EL (cell line): Measurements from ENCODE around the gene IL7R.
A peak's percentile ranks its signal among the peaks of the same experiment; 100 is the strongest.

Experiments
- DNase-seq: peaks from one replicate; pipeline ENCODE4 v3.0.0-alpha.2; 2016

The IL7R gene, protein sequence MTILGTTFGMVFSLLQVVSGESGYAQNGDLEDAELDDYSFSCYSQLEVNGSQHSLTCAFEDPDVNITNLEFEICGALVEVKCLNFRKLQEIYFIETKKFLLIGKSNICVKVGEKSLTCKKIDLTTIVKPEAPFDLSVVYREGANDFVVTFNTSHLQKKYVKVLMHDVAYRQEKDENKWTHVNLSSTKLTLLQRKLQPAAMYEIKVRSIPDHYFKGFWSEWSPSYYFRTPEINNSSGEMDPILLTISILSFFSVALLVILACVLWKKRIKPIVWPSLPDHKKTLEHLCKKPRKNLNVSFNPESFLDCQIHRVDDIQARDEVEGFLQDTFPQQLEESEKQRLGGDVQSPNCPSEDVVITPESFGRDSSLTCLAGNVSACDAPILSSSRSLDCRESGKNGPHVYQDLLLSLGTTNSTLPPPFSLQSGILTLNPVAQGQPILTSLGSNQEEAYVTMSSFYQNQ

GRCh38 chr5:35856765-35857351 is at the start of gene IL7R:
IL7R (plus strand) TSS chr5:35856891; CDS start chr5:35856978, 87 bp downstream.
- peak; percentile 76 for DNase-seq

DNA sequence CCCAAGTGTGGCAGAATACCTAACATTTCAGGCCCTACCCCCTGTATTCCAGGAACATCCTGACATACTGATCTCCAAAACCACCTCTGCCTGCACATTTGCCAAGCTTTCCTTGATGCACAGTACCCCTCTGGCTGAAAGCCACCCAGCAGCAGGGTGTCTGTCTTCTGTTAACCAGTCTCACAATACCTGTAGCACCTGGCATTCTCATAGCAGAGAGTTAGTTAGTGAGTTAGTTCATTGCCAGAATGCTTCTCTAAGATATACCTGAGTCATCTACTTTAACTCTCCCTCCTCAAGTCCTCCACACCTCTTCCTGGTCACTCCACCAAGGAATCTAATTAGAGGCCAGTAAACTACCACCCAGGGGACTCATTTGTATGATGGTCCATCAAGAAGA is 46.1 kb upstream of the IL7R start:
- DNase-seq, result no peak

GRCh38 chr5:35811108-35811741 is 45.5 kb upstream of the IL7R start:
- peak; percentile 70 for DNase-seq

GRCh38 chr5:35813521-35813920 is 43.2 kb upstream of the IL7R start:
- DNase-seq, result peak; percentile 26

- DNase-seq, result peak; percentile 49
Observed at GRCh38 chr5:35815089-35815936, 41.4 kb upstream of the IL7R start.

DNA sequence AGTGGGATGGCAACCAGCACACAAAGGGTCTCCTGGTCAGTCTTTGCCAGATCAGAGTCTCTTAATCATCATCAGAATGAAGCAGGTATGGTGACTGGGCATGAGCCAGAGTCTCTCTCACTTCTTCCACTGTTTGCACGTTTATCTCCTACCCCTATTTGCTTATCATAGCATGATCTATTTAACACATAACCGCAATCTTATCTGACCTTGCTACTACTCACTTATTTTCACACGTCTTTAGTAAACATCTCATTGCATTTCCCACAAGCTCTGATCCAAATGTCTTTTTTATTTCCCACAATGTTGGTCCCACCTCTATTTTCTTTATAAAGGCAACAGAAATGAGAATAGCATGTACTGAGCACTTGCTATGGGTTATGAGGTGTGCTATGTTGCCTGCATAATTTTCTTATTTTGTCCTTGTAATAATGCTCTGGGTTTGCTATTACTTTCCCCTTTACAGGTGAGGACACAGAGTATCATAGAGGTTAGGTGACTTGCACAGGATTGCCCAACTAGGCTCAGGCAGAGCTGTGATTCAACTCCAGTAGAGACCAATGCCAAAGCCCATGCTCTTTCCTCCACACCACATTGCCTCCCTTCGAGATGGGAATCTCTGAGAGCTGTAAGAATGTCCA is 39.7 kb upstream of the IL7R start:
- no peak for DNase-seq

- no peak for DNase-seq
Observed at GRCh38 chr5:35819026-35819425, 37.7 kb upstream of the IL7R start.

DNA sequence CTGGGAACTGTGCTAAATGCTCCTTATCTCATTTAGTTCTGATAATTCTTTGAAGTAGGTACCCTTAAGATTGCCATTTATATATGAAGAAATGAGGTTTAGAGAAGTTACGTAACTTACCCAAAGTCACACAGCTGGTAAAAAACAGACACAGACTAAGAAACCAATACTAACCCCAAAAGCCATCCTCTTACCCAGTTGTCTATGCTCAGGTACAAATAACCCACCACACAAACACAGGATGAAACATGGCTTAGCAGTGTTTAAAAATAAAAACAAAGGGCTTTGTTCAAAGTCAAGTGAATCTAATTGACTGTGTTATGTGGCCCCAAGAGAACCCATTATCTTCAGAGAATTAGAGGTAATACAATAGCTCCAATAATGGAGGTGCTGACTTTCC is 37.0 kb upstream of the IL7R start:
- no peak for DNase-seq

GRCh38 chr5:35820735-35821134 is 36.0 kb upstream of the IL7R start:
- DNase-seq, result no peak

DNA sequence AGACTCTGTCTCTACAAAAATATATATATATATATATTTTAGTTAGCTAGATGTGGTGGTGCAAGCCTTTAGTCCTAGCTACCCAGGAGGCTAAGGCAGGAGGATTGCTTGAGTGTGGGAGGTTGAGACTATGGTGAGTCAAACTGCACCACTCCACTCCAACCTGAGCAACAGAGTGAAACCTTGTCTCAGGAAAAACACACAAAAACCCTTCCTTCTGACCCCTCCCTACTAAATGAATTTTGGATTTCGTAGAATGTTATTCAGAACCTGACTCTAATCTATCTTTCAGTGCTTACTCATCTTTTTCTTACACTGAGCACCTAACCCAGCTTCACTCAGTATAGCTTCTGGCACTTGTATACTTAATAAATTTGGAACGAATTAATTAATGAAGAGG is 35.2 kb upstream of the IL7R start:
- DNase-seq, result no peak

GRCh38 chr5:35822511-35822910 is 34.2 kb upstream of the IL7R start:
- DNase-seq, result no peak

- no peak for DNase-seq
Observed at GRCh38 chr5:35823347-35824098, 33.2 kb upstream of the IL7R start.

DNA sequence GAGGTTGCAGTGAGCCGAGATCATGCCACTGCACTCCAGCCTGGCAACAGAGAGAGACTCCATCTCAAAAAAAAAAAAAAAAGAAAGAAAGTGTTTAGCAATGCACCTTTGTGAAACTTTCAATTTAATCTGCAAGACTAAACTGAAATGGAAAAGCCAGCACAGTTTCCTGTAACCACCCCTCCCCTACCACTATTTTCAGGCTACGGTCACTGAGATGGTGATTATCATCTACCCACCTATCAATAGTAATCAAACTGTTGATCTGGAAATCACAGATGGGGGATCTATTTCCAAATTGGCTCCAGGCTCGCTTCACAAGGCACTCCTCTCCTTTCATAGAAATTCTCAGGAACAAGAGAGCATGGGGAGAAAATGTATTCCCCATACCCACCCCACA is 30.6 kb upstream of the IL7R start:
- no peak for DNase-seq

DNA sequence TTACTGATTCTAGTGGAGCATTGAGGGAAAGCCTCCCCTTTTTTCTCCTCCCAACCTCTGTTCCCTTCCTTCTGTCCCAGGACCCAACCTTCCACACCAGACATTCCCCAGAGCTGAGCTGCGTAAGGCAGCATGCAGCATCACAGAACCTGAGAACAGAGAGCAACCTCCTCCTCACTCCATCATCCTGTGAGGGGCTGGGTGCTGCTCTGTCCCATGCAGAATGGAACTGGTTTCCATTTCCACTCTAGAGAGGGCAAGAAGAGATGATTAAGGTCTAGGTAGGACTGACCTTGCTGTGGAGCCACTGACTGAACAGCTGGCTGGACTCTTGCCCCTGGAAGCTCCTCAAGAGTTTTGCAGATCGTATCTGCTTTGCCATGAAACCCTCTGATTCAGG is 30.1 kb upstream of the IL7R start:
- no peak for DNase-seq

- DNase-seq, result no peak
Observed at GRCh38 chr5:35828082-35828598, 28.6 kb upstream of the IL7R start.

DNA sequence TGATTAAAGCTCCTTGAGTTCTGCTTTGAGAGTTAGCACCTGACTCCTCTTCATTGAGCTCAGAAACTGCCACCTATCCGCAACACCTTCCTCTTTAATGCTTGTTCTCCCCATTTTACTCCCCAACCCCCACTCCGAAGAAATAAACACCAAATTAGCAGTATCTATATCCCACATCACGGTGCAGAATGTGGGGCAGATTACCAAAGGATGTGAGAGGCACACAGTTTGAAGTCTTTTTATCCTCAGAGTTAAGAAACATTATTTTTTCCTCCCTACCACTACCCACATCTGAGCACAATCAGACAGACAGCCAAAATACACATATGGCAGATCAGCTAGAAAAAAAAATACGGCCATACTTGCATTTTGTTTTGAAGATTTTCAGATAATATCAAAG is 26.1 kb upstream of the IL7R start:
- no peak for DNase-seq

GRCh38 chr5:35832762-35833161 is 23.9 kb upstream of the IL7R start:
- no peak for DNase-seq

GRCh38 chr5:35833224-35833623 is 23.5 kb upstream of the IL7R start:
- no peak for DNase-seq

DNA sequence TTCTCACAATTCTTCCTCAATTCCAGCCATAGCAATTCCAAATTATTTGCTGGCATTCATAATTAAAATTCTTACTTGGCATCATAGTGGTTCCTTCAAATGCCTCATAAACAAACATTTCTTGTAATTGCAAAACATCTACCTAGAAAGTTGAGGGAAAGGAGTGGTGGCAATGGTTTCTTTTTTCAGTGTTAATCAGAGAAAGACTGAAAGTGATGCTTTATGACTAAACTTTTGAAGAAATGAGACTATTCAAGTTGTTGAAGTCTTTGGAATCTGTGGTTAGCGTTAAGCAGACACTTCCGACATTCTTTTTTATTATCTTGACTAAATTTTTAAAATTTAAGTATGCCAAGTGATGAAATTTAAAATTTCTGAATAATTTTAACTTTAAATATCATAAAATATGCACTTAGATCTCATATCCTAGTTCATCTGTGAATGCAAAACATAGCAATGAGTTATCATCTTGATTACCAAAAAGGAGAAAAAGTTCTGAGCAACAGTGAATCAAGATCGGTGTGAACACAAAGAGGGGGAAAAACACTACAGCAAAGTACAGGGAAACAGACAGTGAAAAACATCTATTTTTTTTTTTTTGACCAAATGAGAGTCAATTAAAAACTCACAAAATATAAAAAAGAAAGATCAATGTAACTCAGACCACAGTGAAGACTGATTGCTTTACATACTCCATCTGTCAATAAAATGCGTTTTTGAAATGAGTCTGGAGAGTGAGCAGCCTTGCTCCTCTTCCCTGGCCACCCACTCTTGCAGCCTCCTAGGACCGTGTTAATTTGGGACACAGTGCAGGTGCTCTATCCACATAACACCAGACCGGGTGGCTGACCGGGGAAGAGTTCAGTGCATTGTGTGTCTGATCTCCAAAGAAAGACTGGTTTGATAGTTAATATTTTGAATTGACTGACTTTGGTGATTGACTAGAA is 20.6 kb upstream of the IL7R start:
- no peak for DNase-seq

DNA sequence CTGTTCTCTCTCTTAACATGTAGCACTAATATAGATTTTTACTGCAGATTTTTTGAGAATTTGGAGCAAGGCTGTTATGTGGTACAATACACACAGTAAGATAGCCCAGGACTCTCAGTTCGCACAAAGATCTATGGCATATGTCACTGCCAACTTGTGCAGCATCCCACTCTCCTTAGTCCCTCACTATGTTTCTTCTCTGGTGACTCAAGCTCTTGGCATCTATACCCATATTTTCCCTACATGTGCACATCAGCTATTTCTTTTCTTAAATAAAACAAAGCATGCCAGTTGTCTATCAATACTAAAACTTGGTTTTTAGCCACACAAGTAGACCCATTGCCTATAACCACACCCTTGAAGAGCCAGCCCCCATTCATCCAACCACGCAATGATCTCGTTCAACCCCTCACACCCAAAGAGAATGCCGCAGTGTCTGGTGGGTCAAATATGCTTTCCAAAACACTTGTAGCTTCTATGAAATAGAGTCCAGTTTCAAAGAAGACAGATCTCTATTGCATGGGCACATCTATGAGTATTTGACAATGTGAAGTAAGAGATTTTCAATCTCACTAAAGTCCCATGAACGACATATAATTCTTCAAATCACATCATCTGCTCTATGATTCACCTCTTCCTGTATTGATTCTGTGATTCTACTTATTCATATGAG is 18.2 kb upstream of the IL7R start:
- peak; percentile 67 for DNase-seq
